Measurements from ENCODE around the gene KIF6.

Gene KIF6

DNA sequence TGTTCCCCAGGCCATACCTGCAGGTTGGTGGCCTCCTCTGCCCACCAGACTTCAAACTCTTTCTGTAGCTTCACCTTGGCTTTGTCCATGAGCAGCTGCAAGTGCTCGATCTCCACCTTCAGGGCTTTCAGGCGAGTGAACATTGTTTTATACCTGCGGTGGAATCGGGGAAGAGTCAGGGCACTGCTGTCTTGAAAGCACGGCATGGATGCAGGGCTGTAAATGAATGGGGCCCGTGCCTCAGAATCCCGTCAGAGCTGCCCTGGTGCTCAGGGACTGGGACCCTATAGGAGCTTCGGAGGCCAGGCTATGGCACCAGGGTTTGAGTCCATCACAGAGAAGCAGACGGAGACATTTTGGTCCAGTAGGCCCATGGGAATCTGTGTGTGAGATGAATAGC, 364.8 kb downstream of the KIF6 start:
- Histone ChIP-seq H3K4me3 (no peak overlapping the region), H4K20me1 (no peaks in the 10 kb centered on the region; a peak in 1 of 22 replicates), H3K4me1 (peaks cover 0 to 16% (median 12%) of the 10 kb centered on the region in 10 experiments; a peak in 15 of 20 replicates), H3K4me2 (no peak overlapping the region), H3K36me3 (no peaks in the 10 kb centered on the region), H3K27ac (no peak overlapping the region), H3K9ac (no peak overlapping the region), H3K9me3 (replicated peaks in 1 of 11) (no peaks in the 10 kb centered on the region), H3K27me3 (no peaks in the 10 kb centered on the region)
- no peak for TF ChIP-seq Cebpa-rat (IDR thresholded peaks at IDR 0.05)

DNA sequence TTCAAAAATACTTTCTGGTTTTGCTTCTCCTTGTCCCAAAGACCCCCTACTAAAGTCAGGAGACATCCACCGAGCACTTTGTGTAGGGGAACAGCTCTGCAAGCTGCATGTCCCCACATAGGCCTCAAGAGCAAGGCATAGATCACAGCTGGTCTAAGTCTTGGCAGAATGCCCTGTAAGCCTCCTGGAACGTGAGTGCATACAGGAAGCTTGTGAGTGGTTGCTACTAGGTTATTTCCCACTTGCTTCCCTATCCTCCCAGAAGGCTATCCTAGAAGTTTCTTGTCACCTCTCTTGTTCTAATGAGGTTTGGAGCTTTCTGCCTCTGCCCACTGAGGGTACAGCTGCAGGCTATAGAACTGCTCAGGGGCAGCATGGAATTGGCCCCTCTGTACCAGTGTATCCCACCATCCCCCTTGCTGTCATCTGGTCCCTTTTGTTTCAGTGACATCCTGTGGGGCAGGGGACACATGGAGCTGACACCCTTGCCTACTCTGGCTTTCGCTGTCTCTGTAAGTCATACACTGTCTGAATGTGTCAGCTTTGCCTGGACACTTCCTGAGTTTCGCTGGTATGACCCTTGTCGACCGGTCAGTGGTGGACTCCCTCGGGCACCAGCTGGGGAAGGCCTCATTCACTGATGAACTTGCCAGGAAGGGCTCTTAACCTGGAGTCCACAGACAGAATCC, 367.1 kb downstream of the KIF6 start:
- TF ChIP-seq Cebpa-rat (IDR thresholded peaks at IDR 0.05) = no peak
- H3K9me3 ChIP-seq (replicated peaks in 1 of 11) = no peaks in the 10 kb centered on the region
- 0 out of 22 replicates have a peak overlapping the region, but pooled peaks of 3 of the 11 experiments have one; percentile 2 to 20 (median 12) for H3K4me2 ChIP-seq
- no peak overlapping the region for H3K27ac ChIP-seq
- H3K36me3 ChIP-seq = no peaks in the 10 kb centered on the region
- H3K9ac ChIP-seq = no peak overlapping the region
- H4K20me1 ChIP-seq = no peaks in the 10 kb centered on the region; a peak in 1 of 22 replicates
- no peak overlapping the region for H3K4me3 ChIP-seq
- no peaks in the 10 kb centered on the region for H3K27me3 ChIP-seq
- H3K4me1 ChIP-seq = peaks cover 0 to 16% (median 12%) of the 10 kb centered on the region in 10 experiments; a peak in 11 of 20 replicates

DNA sequence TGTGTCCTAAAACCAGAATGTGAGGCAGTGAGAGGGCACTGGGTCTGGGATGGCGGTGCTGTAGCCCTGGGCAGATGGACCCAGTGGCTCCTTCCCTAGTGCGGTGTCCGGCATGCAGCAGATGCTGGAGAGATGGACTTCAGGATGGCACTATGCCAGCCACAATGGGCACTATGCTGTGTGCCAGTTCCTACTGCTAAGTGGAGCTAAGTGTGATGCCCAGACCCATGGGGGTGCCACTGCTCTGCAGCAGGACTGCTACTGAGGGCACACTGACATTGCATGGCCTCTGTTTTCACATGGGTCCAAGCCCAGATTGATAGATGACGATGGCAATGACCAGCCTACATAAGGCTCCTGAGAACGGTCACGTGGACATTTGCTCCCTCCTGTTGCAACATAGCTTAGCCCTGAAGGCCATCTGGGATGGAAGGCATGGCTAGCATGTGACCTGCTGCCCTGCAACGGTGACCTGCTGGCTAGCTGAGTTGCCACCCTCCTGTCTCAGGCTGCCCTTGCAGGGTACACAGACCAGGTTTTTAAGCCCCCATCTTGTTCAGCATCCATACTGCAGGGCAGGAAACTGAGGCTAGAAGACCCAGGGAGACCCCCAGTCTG, 371.4 kb downstream of the KIF6 start:
- no peak overlapping the region for H3K27ac ChIP-seq
- no peak overlapping the region for H3K4me3 ChIP-seq
- H3K9ac ChIP-seq = no peak overlapping the region
- no peaks in the 10 kb centered on the region for H3K36me3 ChIP-seq
- no peak overlapping the region for H3K4me2 ChIP-seq
- no peaks in the 10 kb centered on the region for H4K20me1 ChIP-seq
- H3K9me3 ChIP-seq (replicated peaks in 1 of 11) = no peaks in the 10 kb centered on the region
- no peaks in the 10 kb centered on the region for H3K27me3 ChIP-seq
- TF ChIP-seq Cebpa-rat (IDR thresholded peaks at IDR 0.05) = no peak
- H3K4me1 ChIP-seq = peaks cover 0 to 36% (median 23%) of the 10 kb centered on the region in 10 experiments; a peak in 16 of 20 replicates

DNA sequence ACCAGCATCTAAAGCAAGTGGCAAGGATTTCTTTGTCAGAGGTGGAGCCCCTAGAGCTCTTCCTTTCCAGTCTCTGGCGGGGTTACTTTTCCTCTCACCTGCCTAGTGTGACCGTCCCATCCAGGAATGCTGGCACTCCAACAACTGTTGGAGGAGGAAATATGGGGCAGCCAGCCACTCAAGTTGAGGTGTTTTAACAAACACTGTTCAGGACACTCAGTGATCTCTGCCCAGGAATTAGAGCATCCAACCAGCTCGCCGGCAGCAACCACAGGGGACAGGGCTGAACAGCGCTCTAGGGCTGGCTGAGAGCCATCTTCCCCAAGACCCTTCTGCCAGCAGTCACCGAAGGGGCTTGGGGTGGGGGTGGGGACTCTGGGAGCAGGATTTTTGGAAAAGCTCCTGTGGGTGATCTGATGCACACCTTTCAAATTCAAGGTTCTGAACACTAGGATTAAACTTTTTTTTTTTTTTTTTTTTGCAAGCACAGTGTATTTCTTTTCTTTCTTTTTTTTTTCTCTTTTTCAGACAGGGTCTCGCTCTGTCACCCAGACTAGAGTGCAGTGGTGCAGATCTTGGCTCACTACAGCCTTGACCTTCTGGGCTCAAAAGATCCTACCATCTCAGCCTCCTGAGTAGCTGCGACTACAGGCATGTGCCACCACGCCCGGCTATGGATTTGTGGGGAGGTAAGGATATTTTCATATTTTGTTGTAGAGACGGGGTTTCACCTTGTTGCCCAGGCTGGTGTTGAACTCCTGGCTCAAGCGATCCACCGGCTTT, 374.3 kb downstream of the KIF6 start:
- Histone ChIP-seq H4K20me1 (no peaks in the 10 kb centered on the region), H3K4me1 (peaks cover 4 to 51% (median 41%) of the 10 kb centered on the region in 10 experiments; a peak in 19 of 20 replicates), H3K4me2 (peak overlapping the region in 9 of 11 experiments; percentile 3 to 78 (median 63); a peak in 16 of 22 replicates), H3K9ac (peak overlapping the region in 1 of 11 experiments; percentile 34; a peak in 2 of 22 replicates), H3K36me3 (no peaks in the 10 kb centered on the region), H3K9me3 (replicated peaks in 1 of 11) (no peaks in the 10 kb centered on the region), H3K27ac (0 out of 22 replicates have a peak overlapping the region, but pooled peaks of 1 of the 11 experiments have one; percentile 2), H3K27me3 (no peaks in the 10 kb centered on the region), H3K4me3 (no peak overlapping the region; a peak in 1 of 20 replicates)
- no peak for TF ChIP-seq Cebpa-rat (IDR thresholded peaks at IDR 0.05)

DNA sequence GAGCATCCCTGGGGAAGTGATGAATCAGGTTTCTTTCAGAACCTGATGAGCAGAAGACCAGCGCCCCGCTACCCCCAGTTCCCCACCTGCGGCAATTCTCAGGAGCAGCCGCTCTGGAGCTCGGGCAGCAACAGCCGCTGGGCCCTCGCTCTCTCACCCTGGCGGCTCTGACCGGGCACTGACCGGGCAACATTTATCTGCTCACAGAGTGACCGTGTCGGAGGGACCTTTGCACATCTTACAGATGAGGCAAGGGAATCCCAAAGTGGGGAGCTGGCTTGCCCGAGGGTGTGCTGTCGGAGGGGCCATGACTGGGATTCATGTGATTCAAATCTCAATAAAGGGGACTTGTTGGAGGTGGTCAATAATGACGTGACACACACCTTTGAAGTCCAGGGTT, 376.5 kb downstream of the KIF6 start:
- Histone ChIP-seq H3K4me3 (no peak overlapping the region), H3K4me2 (no peak overlapping the region), H4K20me1 (no peaks in the 10 kb centered on the region), H3K27ac (no peak overlapping the region), H3K4me1 (peaks cover 11 to 72% (median 57%) of the 10 kb centered on the region in 10 experiments), H3K9ac (no peak overlapping the region), H3K9me3 (replicated peaks in 1 of 11) (peaks cover 0 to 8% (median 7%) of the 10 kb centered on the region in 11 experiments; a peak in 11 of 22 replicates), H3K27me3 (no peaks in the 10 kb centered on the region), H3K36me3 (no peaks in the 10 kb centered on the region)
- no peak for TF ChIP-seq Cebpa-rat (IDR thresholded peaks at IDR 0.05)

DNA sequence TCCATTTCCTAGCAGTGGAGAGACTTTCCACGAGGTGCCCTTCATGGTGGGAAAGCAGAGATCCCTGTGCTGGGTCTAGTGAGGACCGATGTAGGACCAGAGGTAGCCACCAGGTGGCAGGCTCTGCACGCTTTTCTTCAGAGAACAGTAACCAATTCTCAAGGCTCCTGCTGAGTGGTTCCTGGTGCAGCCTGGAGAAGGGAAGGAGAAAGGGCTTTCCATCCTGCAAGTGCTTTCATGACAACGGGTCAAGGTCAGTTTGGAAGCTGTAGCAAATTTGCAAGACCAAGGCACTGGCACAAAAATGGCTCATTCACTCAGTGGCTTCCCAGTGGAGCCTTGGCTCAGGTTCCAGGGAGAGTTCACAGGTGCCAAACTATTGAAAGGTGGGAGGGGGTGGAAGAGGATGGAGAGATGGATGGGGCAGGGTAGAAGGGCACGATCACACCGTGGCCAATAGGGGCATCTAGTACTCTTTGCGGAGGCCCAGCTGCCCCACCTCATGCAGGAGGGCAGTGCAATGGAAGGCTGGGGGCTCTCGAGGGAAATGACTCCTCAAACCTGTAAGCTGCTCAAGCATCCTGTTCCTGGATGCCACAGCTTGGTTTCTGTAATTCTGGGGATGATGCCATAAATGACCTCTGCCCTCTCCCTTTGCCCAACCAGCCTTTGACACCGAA, 377.2 kb downstream of the KIF6 start:
- H3K36me3 ChIP-seq = no peaks in the 10 kb centered on the region

DNA sequence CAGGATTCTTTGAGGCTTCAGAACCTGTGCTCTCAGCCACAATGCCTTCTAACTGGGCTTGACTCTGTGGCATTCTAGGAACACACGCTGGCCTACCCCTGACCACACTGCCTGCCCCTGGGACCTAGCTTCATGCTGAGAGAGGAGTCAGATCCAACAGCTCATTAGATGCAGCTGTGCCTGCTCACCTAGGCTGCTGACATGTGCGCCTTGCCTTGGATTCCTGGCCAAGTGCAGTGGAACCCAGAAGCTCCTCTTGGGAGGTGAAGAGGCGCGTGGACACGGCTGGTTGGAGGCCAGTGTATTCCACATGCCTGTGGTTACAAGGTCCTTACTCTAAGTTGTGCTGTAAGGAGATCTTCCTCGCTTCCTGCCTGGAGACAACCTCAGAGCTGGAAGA, 378.0 kb downstream of the KIF6 start:
- Histone ChIP-seq H3K36me3 (no peaks in the 10 kb centered on the region), H3K27ac (peak overlapping the region in 1 of 11 experiments; percentile 15; a peak in 2 of 22 replicates), H3K9me3 (replicated peaks in 1 of 11) (peaks cover 0 to 10% (median 8%) of the 10 kb centered on the region in 11 experiments; a peak in 11 of 22 replicates), H3K4me3 (no peak overlapping the region), H3K4me2 (peak overlapping the region in 9 of 11 experiments; percentile 9 to 68 (median 52); a peak in 17 of 22 replicates), H4K20me1 (no peaks in the 10 kb centered on the region), H3K27me3 (no peaks in the 10 kb centered on the region), H3K9ac (no peak overlapping the region), H3K4me1 (peaks cover 26 to 83% (median 70%) of the 10 kb centered on the region in 10 experiments)
- TF ChIP-seq Cebpa-rat (IDR thresholded peaks at IDR 0.05) = no peak

More for the DNA sequence above, 377.2 kb downstream of the KIF6 start:
- H3K9ac ChIP-seq = no peak overlapping the region
- no peak overlapping the region for H3K4me3 ChIP-seq
- H4K20me1 ChIP-seq = no peaks in the 10 kb centered on the region
- no peak overlapping the region; a peak in 1 of 22 replicates for H3K27ac ChIP-seq
- TF ChIP-seq Cebpa-rat (IDR thresholded peaks at IDR 0.05) = no peak
- peaks cover 0 to 10% (median 8%) of the 10 kb centered on the region in 11 experiments; a peak in 11 of 22 replicates for H3K9me3 ChIP-seq (replicated peaks in 1 of 11)
- no peaks in the 10 kb centered on the region for H3K27me3 ChIP-seq
- H3K4me1 ChIP-seq = peaks cover 18 to 78% (median 64%) of the 10 kb centered on the region in 10 experiments
- peak overlapping the region in 7 of 11 experiments; percentile 49 to 68 (median 56); a peak in 12 of 22 replicates for H3K4me2 ChIP-seq

DNA sequence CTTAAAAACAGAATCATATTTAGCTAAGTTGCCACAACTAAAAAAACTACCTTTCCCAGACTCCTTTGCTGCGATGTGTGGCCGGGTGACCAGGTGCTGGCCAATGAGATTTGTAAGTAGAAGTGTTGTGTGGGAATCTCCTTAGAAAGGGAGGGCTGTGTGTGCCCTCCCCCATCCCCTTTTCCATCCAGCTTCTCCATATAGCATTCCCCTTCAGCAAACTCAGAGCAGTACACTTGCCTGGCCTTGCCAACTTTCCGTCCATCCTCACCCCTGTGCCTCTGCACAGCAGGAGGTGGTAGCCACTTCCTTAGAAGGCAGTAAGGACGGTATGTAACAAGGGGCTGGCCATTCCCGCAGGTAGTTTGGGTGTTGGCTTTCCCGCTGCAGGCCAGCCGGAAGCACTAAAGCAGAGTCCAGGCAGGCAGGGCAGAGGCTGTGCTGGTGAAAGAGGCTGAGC, 380.4 kb downstream of the KIF6 start:
- Histone ChIP-seq H3K4me2 (peak overlapping the region in 3 of 11 experiments; percentile 8 to 91 (median 15); a peak in 2 of 22 replicates), H3K9me3 (replicated peaks in 1 of 11) (peaks cover 0 to 10% (median 8%) of the 10 kb centered on the region in 11 experiments; a peak in 11 of 22 replicates), H3K27ac (peak overlapping the region in 5 of 11 experiments; percentile 1 to 95 (median 17); a peak in 5 of 22 replicates), H3K36me3 (no peaks in the 10 kb centered on the region), H3K4me1 (peaks cover 50 to 84% (median 75%) of the 10 kb centered on the region in 10 experiments), H3K4me3 (no peak overlapping the region), H4K20me1 (no peaks in the 10 kb centered on the region), H3K9ac (no peak overlapping the region; a peak in 1 of 22 replicates), H3K27me3 (no peaks in the 10 kb centered on the region)
- TF ChIP-seq Cebpa-rat (IDR thresholded peaks at IDR 0.05) = no peak

Data from BLaER1 treated with 17β-estradiol and CSF1 and Interleukin-3, amounts not matched to agents 10 nM and 100 nM (cell line).